ENCODE results near the gene GPRC5D.

DNA sequence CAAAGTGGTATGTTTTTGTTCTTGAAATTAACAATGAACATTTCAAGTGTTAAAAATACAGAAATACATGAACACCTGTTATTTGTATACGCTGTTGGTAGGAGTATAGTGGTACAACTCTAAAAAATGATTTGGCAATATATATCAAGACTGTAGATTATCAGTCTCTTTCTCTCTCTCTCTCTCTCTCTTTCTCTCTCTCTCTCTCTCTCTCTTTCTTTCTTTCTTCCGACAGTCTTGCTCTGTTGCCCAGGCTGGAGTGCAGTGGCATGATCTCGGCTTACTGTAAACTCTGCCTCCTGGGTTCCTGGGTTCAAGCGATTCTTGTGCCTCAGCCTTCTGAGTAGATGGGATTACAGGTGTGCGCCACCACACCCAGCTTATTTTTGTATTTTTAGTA, 35.5 kb upstream of the GPRC5D start:
- no peak for TF ChIP-seq POLR2A (IDR thresholded peaks at IDR 0.05)
- TF ChIP-seq, protein P1, sequence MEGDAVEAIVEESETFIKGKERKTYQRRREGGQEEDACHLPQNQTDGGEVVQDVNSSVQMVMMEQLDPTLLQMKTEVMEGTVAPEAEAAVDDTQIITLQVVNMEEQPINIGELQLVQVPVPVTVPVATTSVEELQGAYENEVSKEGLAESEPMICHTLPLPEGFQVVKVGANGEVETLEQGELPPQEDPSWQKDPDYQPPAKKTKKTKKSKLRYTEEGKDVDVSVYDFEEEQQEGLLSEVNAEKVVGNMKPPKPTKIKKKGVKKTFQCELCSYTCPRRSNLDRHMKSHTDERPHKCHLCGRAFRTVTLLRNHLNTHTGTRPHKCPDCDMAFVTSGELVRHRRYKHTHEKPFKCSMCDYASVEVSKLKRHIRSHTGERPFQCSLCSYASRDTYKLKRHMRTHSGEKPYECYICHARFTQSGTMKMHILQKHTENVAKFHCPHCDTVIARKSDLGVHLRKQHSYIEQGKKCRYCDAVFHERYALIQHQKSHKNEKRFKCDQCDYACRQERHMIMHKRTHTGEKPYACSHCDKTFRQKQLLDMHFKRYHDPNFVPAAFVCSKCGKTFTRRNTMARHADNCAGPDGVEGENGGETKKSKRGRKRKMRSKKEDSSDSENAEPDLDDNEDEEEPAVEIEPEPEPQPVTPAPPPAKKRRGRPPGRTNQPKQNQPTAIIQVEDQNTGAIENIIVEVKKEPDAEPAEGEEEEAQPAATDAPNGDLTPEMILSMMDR (IDR thresholded peaks at IDR 0.05): no peak
- TF ChIP-seq EP300 (IDR thresholded peaks at IDR 0.05): no peak

Measured in ovary (tissue), 3 donors.